GM18498 (cell line): ENCODE measurements around the gene SEC14L3.

Experiments used
- ATAC-seq: cut with Tn5 transposase; IDR thresholded peaks from one replicate; pipeline ENCODE4 v1.9.1; 2021; ENCODE audit warnings: mild to moderate bottlenecking, moderate library complexity; ENCODE audit not compliant: unreplicated experiment

SEC14L3 gene

GRCh38 chr22:30447656-30448055 is 24.2 kb downstream of the SEC14L3 start:
- no peak for ATAC-seq

- ATAC-seq = no peak
These were observed 26.2 kb downstream of the SEC14L3 start for GRCh38 chr22:30445438-30446145.

- no peak for ATAC-seq
These were observed 27.0 kb downstream of the SEC14L3 start for GRCh38 chr22:30444632-30445437.

- ATAC-seq = no peak
These were observed 30.7 kb downstream of the SEC14L3 start for GRCh38 chr22:30441088-30441487.

GRCh38 chr22:30439836-30440235 is 32.0 kb downstream of the SEC14L3 start:
- ATAC-seq = no peak

GRCh38 chr22:30439226-30439625 is 32.6 kb downstream of the SEC14L3 start:
- no peak for ATAC-seq

- no peak for ATAC-seq
These were observed 33.3 kb downstream of the SEC14L3 start for GRCh38 chr22:30438559-30438958.

GRCh38 chr22:30436196-30436595 is 35.6 kb downstream of the SEC14L3 start:
- ATAC-seq = no peak

GRCh38 chr22:30435674-30436126 is 36.1 kb downstream of the SEC14L3 start:
- no peak for ATAC-seq

GRCh38 chr22:30434843-30435242 is 37.0 kb downstream of the SEC14L3 start:
- ATAC-seq = no peak

GRCh38 chr22:30433773-30434172 is 38.0 kb downstream of the SEC14L3 start:
- no peak for ATAC-seq

- ATAC-seq = no peak
These were observed 38.6 kb downstream of the SEC14L3 start for GRCh38 chr22:30433227-30433626.

GRCh38 chr22:30432520-30432919 is 39.3 kb downstream of the SEC14L3 start:
- no peak for ATAC-seq

GRCh38 chr22:30432096-30432495 is 39.7 kb downstream of the SEC14L3 start:
- ATAC-seq = no peak

- no peak for ATAC-seq
These were observed 40.9 kb downstream of the SEC14L3 start for GRCh38 chr22:30430933-30431332.

GRCh38 chr22:30429887-30430286 is 41.9 kb downstream of the SEC14L3 start:
- no peak for ATAC-seq

- ATAC-seq = no peak
These were observed 43.9 kb downstream of the SEC14L3 start for GRCh38 chr22:30427871-30428270.

- no peak for ATAC-seq
These were observed 45.1 kb downstream of the SEC14L3 start for GRCh38 chr22:30426388-30427353.

- no peak for ATAC-seq
These were observed 46.0 kb downstream of the SEC14L3 start, which contains the start of gene MTFP1 for GRCh38 chr22:30425616-30426387. MTFP1 (plus strand) TSS chr22:30425768; CDS start chr22:30425880, 112 bp downstream.

- no peak for ATAC-seq
These were observed 46.5 kb downstream of the SEC14L3 start for GRCh38 chr22:30425327-30425615.
